Measurements from ENCODE around the gene MLF2. TPM values are rescaled to one million over a fixed set of nuclear protein-coding genes. Genes with fewer than 3 reads are reported as not detected.

The MLF2 gene
- total RNA-seq, 1 donor from 2014 or later, result 222 TPM

- no peak for DNase-seq (ENCODE audit: low read depth)
Measured at GRCh38 chr12:6778217-6778573, 25.3 kb upstream of the MLF2 start.

- DNase-seq (ENCODE audit: low read depth), result no peak
Measured at GRCh38 chr12:6777386-6777785, 24.4 kb upstream of the MLF2 start.

GRCh38 chr12:6775185-6776174, 22.5 kb upstream of the MLF2 start:
- DNase-seq (ENCODE audit: low read depth), result no peak

GRCh38 chr12:6774499-6775062, 21.6 kb upstream of the MLF2 start:
- no peak for DNase-seq (ENCODE audit: low read depth)

GRCh38 chr12:6773590-6774351, 20.8 kb upstream of the MLF2 start:
- DNase-seq (ENCODE audit: low read depth), result no peak

GRCh38 chr12:6772726-6773589, 20.0 kb upstream of the MLF2 start:
- DNase-seq (ENCODE audit: low read depth), result no peak

- DNase-seq (ENCODE audit: low read depth), result no peak
Measured at GRCh38 chr12:6772331-6772695, 19.4 kb upstream of the MLF2 start, which contains the start of gene LAG3. Gene LAG3, plus strand, starts transcription at chr12:6772520. Its CDS starts 333 bp downstream, at chr12:6772853.

- no peak for DNase-seq (ENCODE audit: low read depth)
Measured at GRCh38 chr12:6771509-6772330, 18.8 kb upstream of the MLF2 start.

GRCh38 chr12:6771091-6771495, 18.2 kb upstream of the MLF2 start:
- DNase-seq (ENCODE audit: low read depth), result no peak

- DNase-seq (ENCODE audit: low read depth), result no peak
Measured at GRCh38 chr12:6770600-6770999, 17.7 kb upstream of the MLF2 start.

GRCh38 chr12:6770094-6770493, 17.2 kb upstream of the MLF2 start:
- DNase-seq (ENCODE audit: low read depth), result no peak

GRCh38 chr12:6769666-6770065, 16.7 kb upstream of the MLF2 start:
- no peak for DNase-seq (ENCODE audit: low read depth)

GRCh38 chr12:6768990-6769389, 16.0 kb upstream of the MLF2 start:
- no peak for DNase-seq (ENCODE audit: low read depth)

- no peak for DNase-seq (ENCODE audit: low read depth)
Measured at GRCh38 chr12:6768437-6768914, 15.5 kb upstream of the MLF2 start.

GRCh38 chr12:6767353-6768319, 14.7 kb upstream of the MLF2 start:
- no peak for DNase-seq (ENCODE audit: low read depth)

- peak; percentile 32 for DNase-seq (ENCODE audit: low read depth)
Measured at GRCh38 chr12:6766651-6767349, 13.9 kb upstream of the MLF2 start.

- peak; percentile 79 for DNase-seq (ENCODE audit: low read depth)
Measured at GRCh38 chr12:6765634-6766581, 13.0 kb upstream of the MLF2 start, which contains the start of gene PTMS. Gene PTMS, plus strand, starts transcription at chr12:6766363. Its CDS starts 343 bp downstream, at chr12:6766706.

Measured in renal cortical epithelial cell (primary cell).